HG02678 (cell line): ENCODE data around the gene OXGR1.

Experiments
- ATAC-seq: cut with Tn5 transposase; IDR thresholded peaks from one replicate; pipeline ENCODE4 v1.9.1; 2021; ENCODE audit warnings: mild to moderate bottlenecking, moderate library complexity; ENCODE audit not compliant: unreplicated experiment

Gene OXGR1

DNA sequence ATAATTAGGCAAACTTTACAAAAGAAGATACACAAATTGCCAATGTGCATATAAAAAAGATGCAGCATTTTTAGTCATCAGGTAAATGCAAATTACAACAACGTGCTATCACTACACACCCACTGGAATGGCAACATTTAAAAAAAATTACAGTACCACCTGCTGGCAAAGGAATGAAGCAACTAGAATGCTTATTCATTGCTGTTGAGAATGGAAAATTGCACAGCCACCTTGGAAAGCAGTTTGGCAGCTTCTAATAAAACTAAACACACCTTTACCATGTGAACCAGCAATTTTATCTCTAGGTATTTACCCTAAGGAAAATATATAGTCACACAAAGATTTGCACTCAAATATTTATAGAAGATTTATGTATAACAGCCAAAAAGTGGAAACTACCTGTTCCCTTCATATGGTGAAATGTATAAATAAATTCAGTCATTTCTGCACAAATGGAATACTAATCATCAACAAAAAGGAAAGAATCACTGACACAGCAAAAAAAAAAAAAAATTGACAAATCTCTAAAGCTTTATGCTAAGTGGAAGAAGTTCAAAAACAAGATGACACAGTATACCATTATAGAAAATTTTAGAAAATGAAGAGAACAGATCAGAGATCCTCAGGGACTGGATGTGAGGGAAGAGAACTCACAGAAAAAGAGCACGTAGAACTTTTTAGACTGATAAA, 30.3 kb downstream of the OXGR1 start:
- no peak for ATAC-seq

DNA sequence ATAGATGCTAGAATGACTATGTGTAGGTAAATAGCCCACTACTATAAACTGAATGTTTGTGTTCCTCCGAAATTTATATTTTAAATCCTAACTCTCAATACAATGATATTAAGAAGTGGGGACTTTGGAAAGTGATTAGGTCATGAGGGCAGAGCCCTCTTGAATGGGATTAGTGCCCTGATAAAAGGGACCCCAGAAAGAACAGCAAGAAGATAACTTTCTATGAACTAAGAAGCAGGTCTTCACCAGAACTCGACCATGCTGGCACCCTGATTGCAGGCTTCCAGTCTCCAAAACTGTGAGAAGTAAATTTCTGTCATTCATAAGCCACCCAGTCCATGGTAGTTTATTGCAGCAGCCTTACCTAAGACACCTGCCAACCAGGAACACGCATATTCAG, 33.9 kb downstream of the OXGR1 start:
- no peak for ATAC-seq

DNA sequence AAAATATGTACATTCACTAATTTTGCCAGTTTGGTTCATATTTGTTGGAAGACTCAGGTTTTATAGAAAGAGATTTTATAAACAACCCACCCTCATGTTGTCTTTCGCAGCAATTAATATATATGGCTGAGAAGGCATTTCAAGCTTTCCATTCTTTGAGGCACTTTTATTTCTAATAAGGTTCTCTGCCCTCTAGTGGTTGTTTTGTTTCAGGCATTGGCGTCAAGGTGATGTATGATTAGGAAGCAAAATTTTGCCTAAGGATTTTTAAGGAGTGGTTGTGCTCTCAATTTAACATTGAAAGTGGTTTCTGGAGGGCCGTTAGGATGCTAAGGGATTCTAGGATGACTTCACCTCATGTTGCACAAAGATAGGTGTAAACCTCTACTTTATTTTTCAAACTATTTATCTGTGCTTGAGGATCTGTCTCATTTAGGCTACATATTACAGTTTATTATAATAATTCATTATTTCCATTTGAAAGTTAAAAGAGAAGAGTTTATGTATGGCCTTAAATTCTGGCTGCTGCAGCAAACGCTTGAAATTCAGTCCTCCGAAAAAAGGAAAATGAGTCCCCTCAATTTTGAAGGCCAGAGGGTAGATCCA, 35.9 kb downstream of the OXGR1 start:
- ATAC-seq: no peak

DNA sequence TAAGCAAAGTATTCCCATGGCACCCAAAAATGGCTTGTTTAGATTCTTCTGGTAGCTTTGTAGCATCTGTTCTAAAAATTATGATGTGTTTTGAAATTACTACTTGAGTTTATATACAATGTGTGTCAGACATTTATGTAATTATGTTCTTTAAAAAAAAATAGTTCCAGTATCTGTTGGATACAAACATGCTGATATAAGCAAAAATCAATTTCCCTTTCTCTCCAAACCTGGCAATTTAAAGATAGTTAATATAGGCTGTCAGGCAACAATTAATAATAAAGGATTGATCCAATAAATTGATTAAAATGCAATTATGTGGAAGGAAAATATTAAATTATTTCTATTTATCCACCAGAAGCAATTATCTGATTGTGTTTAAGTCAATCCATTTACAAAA, 41.7 kb downstream of the OXGR1 start:
- ATAC-seq: no peak

DNA sequence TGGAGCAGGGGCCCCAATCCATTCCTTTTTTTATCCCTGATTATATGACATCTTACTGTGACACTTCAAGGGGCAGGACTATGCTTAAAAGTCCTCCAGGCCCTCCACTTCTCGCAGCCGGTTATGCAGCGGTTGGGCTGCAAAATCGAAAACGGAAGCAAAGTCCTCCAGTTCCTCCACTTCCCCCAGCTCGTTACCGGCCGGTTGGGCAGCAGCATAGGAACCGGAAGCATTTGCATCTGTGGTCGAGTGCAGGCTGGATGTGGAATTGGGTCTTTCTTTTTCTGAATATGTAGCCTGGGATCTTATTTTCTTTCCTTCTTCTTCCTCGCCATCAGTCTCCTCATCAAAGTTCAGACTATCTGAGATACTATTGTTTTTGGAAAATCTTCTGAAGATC, 46.1 kb downstream of the OXGR1 start:
- ATAC-seq: no peak

DNA sequence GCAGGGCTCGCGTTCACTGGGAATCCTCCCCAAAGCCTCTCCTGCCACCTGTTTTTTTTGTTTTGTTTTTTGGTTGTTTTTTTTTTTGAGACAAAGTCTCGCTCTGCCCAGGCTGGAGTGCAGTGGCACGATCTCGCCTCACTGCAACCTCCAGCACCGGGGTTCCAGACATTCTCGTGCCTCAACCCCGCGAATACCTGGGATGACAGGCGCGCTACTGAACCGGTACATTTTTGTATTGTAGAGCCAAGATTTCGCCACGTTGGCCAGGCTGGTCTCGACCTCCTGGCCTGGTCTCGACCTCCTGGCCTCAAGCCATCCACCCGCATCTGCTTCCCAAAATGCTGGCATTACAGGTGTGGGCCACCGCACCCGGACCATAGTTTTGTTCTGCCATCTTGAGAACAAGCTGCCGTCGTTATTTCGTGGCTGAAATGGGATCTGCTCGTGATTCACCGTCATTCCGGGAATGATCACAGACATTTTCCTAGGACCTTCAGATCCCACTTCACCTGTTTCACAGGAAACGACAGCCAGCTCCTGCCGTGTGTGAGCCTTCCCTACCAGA, 46.8 kb downstream of the OXGR1 start:
- ATAC-seq: no peak

DNA sequence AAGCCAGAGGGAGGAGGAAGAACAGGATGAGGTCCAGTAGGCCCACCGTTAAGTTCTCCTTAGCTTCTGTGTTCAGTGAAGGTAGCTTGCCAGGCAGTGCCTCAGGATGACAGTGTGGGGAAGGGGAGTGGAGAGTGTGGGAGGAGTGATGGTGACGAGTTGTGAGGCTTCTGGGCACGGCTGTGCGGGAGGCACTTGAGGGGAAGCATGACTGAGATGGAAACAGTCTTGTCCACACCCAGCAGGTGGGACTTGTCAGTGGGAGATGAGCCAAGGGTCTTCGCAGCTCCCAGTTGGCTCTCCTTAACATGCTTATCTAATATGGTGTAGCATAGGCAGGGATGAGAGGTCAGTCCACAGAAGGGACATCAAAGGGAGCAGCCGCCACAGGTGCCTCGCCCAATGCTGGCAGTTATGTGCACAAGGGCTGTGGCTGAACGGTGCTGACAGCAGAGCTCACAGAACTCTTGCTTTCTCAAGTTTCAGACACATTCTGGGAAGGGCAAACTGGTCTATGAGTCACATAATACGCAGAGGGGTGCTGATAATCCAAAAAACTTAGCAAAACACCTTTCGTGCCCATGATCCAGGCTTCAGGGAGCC, 47.5 kb downstream of the OXGR1 start:
- no peak for ATAC-seq

DNA sequence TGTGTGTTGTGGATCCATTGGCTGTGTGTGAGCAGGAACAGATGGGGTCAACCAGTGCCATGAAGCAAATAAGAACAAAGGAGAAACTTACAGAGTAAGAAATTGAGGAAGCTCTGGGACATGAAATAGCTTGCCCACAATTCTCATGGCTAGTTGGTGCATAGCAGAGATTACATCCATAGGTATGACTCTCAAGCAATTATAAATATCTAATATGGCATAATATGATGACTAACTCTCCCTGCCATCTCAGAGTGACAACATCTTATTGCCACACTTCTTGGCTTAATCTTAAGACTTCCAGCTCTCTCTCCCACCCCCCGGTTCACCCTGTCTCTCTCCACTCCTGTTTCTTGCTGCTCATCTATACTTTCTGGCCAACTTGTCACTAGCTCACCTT, 53.3 kb downstream of the OXGR1 start:
- ATAC-seq: no peak

DNA sequence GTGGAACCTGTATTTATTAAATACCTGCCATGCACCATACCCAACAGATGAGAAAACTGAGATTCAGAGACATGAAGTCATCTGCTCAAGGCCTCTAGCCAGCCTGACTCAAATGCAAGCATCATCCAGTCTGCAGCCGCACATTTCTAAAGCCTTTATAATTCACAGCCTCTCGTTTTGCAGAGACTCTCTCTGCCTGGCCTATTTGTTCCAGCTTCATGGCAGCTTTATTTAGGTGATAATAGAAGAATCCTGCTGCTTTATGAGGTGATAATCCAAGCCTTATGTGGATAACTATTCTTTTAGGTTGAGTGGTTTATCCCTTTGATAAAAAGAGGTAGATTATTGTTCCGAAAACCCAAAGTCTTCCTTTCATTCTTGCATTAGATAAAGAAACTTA, 58.4 kb downstream of the OXGR1 start:
- no peak for ATAC-seq
